H1 (cell line): Measurements from ENCODE around the gene CFAP92. TPM values are rescaled to one million over a fixed set of nuclear protein-coding genes. Genes with fewer than 3 reads are reported as not detected.

Experiments used
- CTCF ChIA-PET: fragments of 300-600 bp; sonication (Branson Sonifier 250); formaldehyde crosslinking; loops from one replicate; lab custom pipeline; 2021; ENCODE audit not compliant: partially characterized antibody; lab: Charles Lee
- POLR2A ChIA-PET: fragments of 300-600 bp; sonication (Branson Sonifier 250); formaldehyde crosslinking; loops from one replicate; lab custom pipeline; 2021; ENCODE audit warnings: inconsistent platforms; ENCODE audit not compliant: partially characterized antibody; lab: Charles Lee
- DNase-seq, 2 experiments: peaks; one replicate each; pipeline versions ENCODE4 v3.0.0 to v3.0.0-alpha.2; 2010 to 2022; ENCODE audit warnings: low spot score in 2 of 2, low read depth in 1 of 2, mixed read lengths in 1 of 2
- FAIRE-seq: peaks from 2 replicates; lab custom pipeline; 2011; peaks lifted over from hg19 to GRCh38; lab: Jason Lieb, UNC
- H2AFZ ChIP-seq: 2 replicates; pipeline ENCODE4 v1.8.1; 2012; ENCODE audit warnings: low read length, inconsistent platforms
- H2AK5ac ChIP-seq: 2 replicates; pipeline ENCODE4 v1.6.1; 2013; ENCODE audit warnings: low read depth, low read length
- H2BK120ac ChIP-seq: replicated peaks from 2 replicates; pipeline ENCODE3; 2013; ENCODE audit warnings: low read depth, low read length, inconsistent platforms
- H2BK12ac ChIP-seq: 2 replicates; pipeline ENCODE4 v1.6.1; 2013; ENCODE audit warnings: low read depth, low read length
- H2BK15ac ChIP-seq: 2 replicates; pipeline ENCODE4 v1.6.1; 2013; ENCODE audit warnings: low read length
- H2BK20ac ChIP-seq: 2 replicates; pipeline ENCODE4 v1.6.1; 2013; ENCODE audit warnings: low read length
- H2BK5ac ChIP-seq: 2 replicates; pipeline ENCODE4 v1.6.1; 2013; ENCODE audit warnings: low read depth, low read length
- H3K14ac ChIP-seq: 2 replicates; pipeline ENCODE4 v1.6.1; 2013; ENCODE audit warnings: inconsistent platforms; ENCODE audit not compliant: insufficient read length
- H3K18ac ChIP-seq: 2 replicates; pipeline ENCODE4 v1.6.1; 2013; ENCODE audit warnings: low read length; ENCODE audit errors: extremely low read depth
- H3K23ac ChIP-seq: 2 replicates; pipeline ENCODE4 v1.6.1; 2013; ENCODE audit warnings: inconsistent platforms; ENCODE audit not compliant: insufficient read length
- H3K23me2 ChIP-seq: 2 replicates; pipeline ENCODE4 v1.6.1; 2013; ENCODE audit warnings: low read depth, low read length
- H3K27ac ChIP-seq: 2 replicates; pipeline ENCODE4 v1.6.1; 2011; ENCODE audit warnings: low read depth, low read length, inconsistent platforms
- H3K27me3 ChIP-seq, 4 experiments: replicated peaks in 1 of 4; 1 replicate in 1 of 4; 2 replicates in 3 of 4; pipeline versions ENCODE4 v1.6.1 to v1.8.1; 2011 to 2013; ENCODE audit warnings: low read length in 3 of 4, mild to moderate bottlenecking in 3 of 4, inconsistent platforms in 2 of 4, mixed read lengths in 2 of 4, moderate library complexity in 1 of 4; ENCODE audit not compliant: control insufficient read depth in 3 of 4, insufficient read depth in 3 of 4; ENCODE audit errors: extremely low read depth in 1 of 4
- H3K36me3 ChIP-seq, 4 experiments: 2 replicates each; pipeline versions ENCODE4 v1.6.1 to v1.8.1; 2011 to 2013; ENCODE audit warnings: mild to moderate bottlenecking in 4 of 4, low read length in 3 of 4, moderate library complexity in 2 of 4, control low read depth in 1 of 4, inconsistent platforms in 1 of 4; ENCODE audit not compliant: insufficient read depth in 4 of 4, control insufficient read depth in 2 of 4
- H3K4ac ChIP-seq: replicated peaks from 2 replicates; pipeline ENCODE3; 2013; ENCODE audit warnings: low read length, low read depth, mixed read lengths, inconsistent platforms; ENCODE audit not compliant: insufficient read length
- H3K4me1 ChIP-seq, 4 experiments: replicated peaks in 1 of 4; 1 replicate in 1 of 4; 2 replicates in 3 of 4; pipeline versions ENCODE4 v1.6.1 to v1.8.1; 2011 to 2013; ENCODE audit warnings: low read length in 3 of 4, inconsistent platforms in 2 of 4, mixed read lengths in 1 of 4; ENCODE audit not compliant: insufficient read depth in 4 of 4, control insufficient read depth in 3 of 4
- H3K4me2 ChIP-seq, 2 experiments: 2 replicates each; pipeline versions ENCODE4 v1.6.1 to v1.8.1; 2011 to 2013; ENCODE audit warnings: low read depth in 2 of 2, low read length in 2 of 2, control low read depth in 1 of 2, inconsistent platforms in 1 of 2, mild to moderate bottlenecking in 1 of 2; ENCODE audit not compliant: insufficient read depth in 1 of 2
- H3K4me3 ChIP-seq, 4 experiments: fragments of 200-600, 300-600 bp in 1 of 4; sonication (generic), shearing (Covaris generic), sonication (Bioruptor Twin) in 1 of 4; 2 replicates each; pipeline versions ENCODE4 v1.5.1 to v1.8.1; 2011 to 2016; ENCODE audit warnings: low read length in 4 of 4, low read depth in 3 of 4, control low read depth in 2 of 4, inconsistent platforms in 2 of 4, mild to moderate bottlenecking in 2 of 4, mixed read lengths in 1 of 4, moderate library complexity in 1 of 4; ENCODE audit not compliant: insufficient read depth in 2 of 4; ENCODE audit errors: extremely low read depth in 1 of 4
- H3K56ac ChIP-seq: replicated peaks from 2 replicates; pipeline ENCODE3; 2013; ENCODE audit warnings: low read depth, mild to moderate bottlenecking, mixed read lengths, low read length, inconsistent platforms; ENCODE audit not compliant: insufficient read length
- H3K79me1 ChIP-seq: 2 replicates; pipeline ENCODE4 v1.6.1; 2013; ENCODE audit warnings: low read depth, low read length, control low read depth
- H3K79me2 ChIP-seq, 2 experiments: 2 replicates each; pipeline versions ENCODE4 v1.6.1 to v1.8.1; 2012 to 2013; ENCODE audit warnings: low read length in 2 of 2, mild to moderate bottlenecking in 2 of 2, inconsistent platforms in 1 of 2; ENCODE audit not compliant: insufficient read depth in 2 of 2, control insufficient read depth in 1 of 2
- H3K9ac ChIP-seq, 4 experiments: replicated peaks in 1 of 4; 1 replicate in 1 of 4; 2 replicates in 3 of 4; pipeline versions ENCODE4 v1.6.1 to v1.8.1; 2011 to 2013; ENCODE audit warnings: low read depth in 3 of 4, low read length in 3 of 4, control low read depth in 2 of 4, mild to moderate bottlenecking in 2 of 4, moderate library complexity in 2 of 4, inconsistent platforms in 1 of 4; ENCODE audit errors: extremely low read depth in 1 of 4
- H3K9me3 ChIP-seq, 2 experiments: 2 replicates each; pipeline versions ENCODE4 v1.6.1 to v1.8.1; 2012 to 2013; ENCODE audit warnings: mild to moderate bottlenecking in 2 of 2, moderate library complexity in 2 of 2, control low read depth in 1 of 2, inconsistent platforms in 1 of 2, low read depth in 1 of 2, low read length in 1 of 2, mixed read lengths in 1 of 2; ENCODE audit not compliant: insufficient read depth in 2 of 2
- H4K20me1 ChIP-seq, 2 experiments: replicated peaks in 1 of 2; 2 replicates each; pipeline versions ENCODE3 to v1.8.1; 2011 to 2013; ENCODE audit warnings: inconsistent platforms in 2 of 2, low read length in 2 of 2, mild to moderate bottlenecking in 1 of 2; ENCODE audit not compliant: insufficient read depth in 2 of 2, control insufficient read depth in 1 of 2
- H4K5ac ChIP-seq: 2 replicates; pipeline ENCODE4 v1.6.1; 2013; ENCODE audit warnings: low read length, low read depth, mixed read lengths, inconsistent platforms; ENCODE audit not compliant: insufficient read length
- H4K8ac ChIP-seq: 2 replicates; pipeline ENCODE4 v1.8.0; 2013; ENCODE audit warnings: mild to moderate bottlenecking, moderate library complexity, low read length, inconsistent platforms; ENCODE audit not compliant: insufficient read depth; ENCODE audit errors: extremely low read depth
- H4K91ac ChIP-seq: replicated peaks from 2 replicates; pipeline ENCODE3; 2013; ENCODE audit warnings: low read length, mixed read lengths, inconsistent platforms; ENCODE audit not compliant: insufficient read length
- ASH2L ChIP-seq: fragments of 200-600, 300-600 bp; sonication (generic); IDR thresholded peaks from one replicate; pipeline ENCODE4 v1.7.1; 2017; ENCODE audit warnings: low read length
- CHD2 ChIP-seq: IDR thresholded peaks from 2 replicates; pipeline ENCODE4 v1.6.1; 2012; ENCODE audit warnings: low read length, improper control_type of control experiment
- EZH2 ChIP-seq: fragments of 200-600 bp; sonication (generic); IDR thresholded peaks from 2 replicates; pipeline ENCODE4 v1.7.1; 2012; ENCODE audit warnings: low read depth, mild to moderate bottlenecking, moderate library complexity, low read length, inconsistent platforms; ENCODE audit not compliant: severe bottlenecking
- HDAC2 ChIP-seq, 2 experiments: fragments of 300-600 bp in 1 of 2; sonication (generic) in 1 of 2; IDR thresholded peaks; 2 replicates each; pipeline ENCODE4 v1.6.1; 2011 to 2012; ENCODE audit warnings: low read depth in 2 of 2, low read length in 2 of 2, mild to moderate bottlenecking in 2 of 2, moderate library complexity in 2 of 2, borderline replicate concordance in 1 of 2, inconsistent platforms in 1 of 2
- JUND ChIP-seq: IDR thresholded peaks from 2 replicates; pipeline ENCODE4 v1.6.1; 2011; ENCODE audit warnings: mild to moderate bottlenecking, improper control_type of control experiment, low read length
- RBBP5 ChIP-seq: IDR thresholded peaks from 2 replicates; pipeline ENCODE4 v1.7.1; 2012; ENCODE audit warnings: low read depth, mild to moderate bottlenecking, inconsistent platforms, low read length, moderate library complexity, borderline replicate concordance
- SP1 ChIP-seq: IDR thresholded peaks from 2 replicates; pipeline ENCODE4 v1.6.1; 2011; ENCODE audit warnings: low read depth, low read length
- WGBS, 2 experiments: shearing (Covaris generic) in 1 of 2; methylation state at CpG; one replicate each; pipeline versions ENCODE4 v1.1.6 to v1.1.7; 2013 to 2015; ENCODE audit warnings: low lambda C conversion rate in 2 of 2, mixed read lengths in 2 of 2, inconsistent platforms in 1 of 2, low coverage in 1 of 2, missing lambda C conversion rate in 1 of 2; ENCODE audit not compliant: insufficient replicate concordance in 2 of 2, insufficient coverage in 1 of 2, insufficient read length in 1 of 2; ENCODE audit errors: extremely low coverage in 1 of 2, missing lambda C conversion rate in 1 of 2; 5-methylcytosine and 5-hydroxymethylcytosine counted together
- polyA plus RNA-seq, 7 experiments: library from polyadenylated mRNA; depleted of rRNA in 3 of 7; stranded (reverse) in 5 of 7; unstranded in 2 of 7; fragments of >200 nt in 5 of 7; fragments of 200-250 nt in 2 of 7; gene quantifications; 1 replicate in 5 of 7; 2 replicates in 1 of 7; 4 replicates in 1 of 7; pipeline versions ENCODE4 v1.2.1 to v1.2.3, GENCODE V29; 2011 to 2013; ENCODE audit warnings: missing spikeins in 2 of 7, mixed read lengths in 2 of 7
- total RNA-seq: library from RNA; stranded (reverse); fragmentation: NEBNext Ultra II Directional; extraction: Animal tissue kit (Norgen Biotek cat#: 25700); gene quantifications from 2 replicates; pipeline ENCODE4 v1.2.1, GENCODE V29; 2021

CFAP92 gene
- total and polyA plus RNA-seq, 2 of the 8 experiments (the other 6 are each of a cell fraction or from before 2014, with no cell fraction given), result 0.77 to 2.0 TPM

- no peaks in the 10 kb centered on the region for H3K27me3 ChIP-seq
- H3K23me2 ChIP-seq, result no peaks in the 10 kb centered on the region
- H3K36me3 ChIP-seq, result peaks cover 0 to 13% (median 4%) of the 10 kb centered on the region in 4 experiments; a peak in 2 of 8 replicates
- TF ChIP-seq CHD2, result no peak
- no peak for TF ChIP-seq ASH2L
- no peak for TF ChIP-seq SP1
- no peak for TF ChIP-seq RBBP5
- no peak for TF ChIP-seq JUND
- TF ChIP-seq EZH2, result no peak
- TF ChIP-seq HDAC2 (IDR thresholded peaks at IDR 0.05; ENCODE audit: borderline replicate concordance in 1 of 2, low read depth in 2 of 2, low read length in 2 of 2), result no peak
- H3K79me1 ChIP-seq, result no peaks in the 10 kb centered on the region
- H2AK5ac ChIP-seq, result no peak overlapping the region
- CTCF ChIA-PET, result interaction anchor here (0.8 to 1.4 kb wide), 4 partner anchors 11 to 47 kb away, joined by 3 read pairs; no protein-coding TSS in a partner anchor
- H2BK5ac ChIP-seq, result no peak overlapping the region
- POLR2A ChIA-PET, result interaction anchor here (0.9 to 2.3 kb wide), 3 partner anchors 8 to 13 kb away, joined by 3 to 14 read pairs (median 4); no protein-coding TSS in a partner anchor
- H4K8ac ChIP-seq, result no peak overlapping the region
- H2BK20ac ChIP-seq, result no peak overlapping the region
- 85% methylated on average over 10 of the region's 10 CpGs; no CpG with 5 or more reads in 1 of the 2 experiments for WGBS, 2 experiments
- H3K9me3 ChIP-seq, result peaks cover 63 to 67% of the 10 kb centered on the region in 2 experiments
- no peak overlapping the region for H2AFZ ChIP-seq
- DNase-seq (no peak), FAIRE-seq (no peak)
- H3K79me2 ChIP-seq, result no peaks in the 10 kb centered on the region
- no peak overlapping the region for H4K5ac ChIP-seq
- no peak overlapping the region for H3K18ac ChIP-seq
- H3K23ac ChIP-seq, result no peak overlapping the region
- H4K91ac ChIP-seq, result no peak overlapping the region
- H3K4ac ChIP-seq, result no peak overlapping the region
- no peaks in the 10 kb centered on the region for H3K4me1 ChIP-seq
- H3K27ac ChIP-seq, result no peak overlapping the region
- no peak overlapping the region for H3K4me2 ChIP-seq
- H4K20me1 ChIP-seq, result no peaks in the 10 kb centered on the region
- H2BK120ac ChIP-seq, result no peak overlapping the region
- no peak overlapping the region for H3K56ac ChIP-seq
- no peak overlapping the region for H3K4me3 ChIP-seq
- H3K9ac ChIP-seq, result no peak overlapping the region
- H2BK12ac ChIP-seq, result no peak overlapping the region
- no peak overlapping the region for H3K14ac ChIP-seq
- no peak overlapping the region for H2BK15ac ChIP-seq
Measured at GRCh38 chr3:128922804-128923459, 70.9 kb downstream of the CFAP92 start.
